Raji (cell line): Measurements from ENCODE around the gene UBE2F.

ENCODE experiments used
- POLR2A ChIP-seq: IDR thresholded peaks from 2 replicates; pipeline ENCODE4 v1.6.1; 2011; ENCODE audit warnings: low read depth, low read length, control low read depth; ENCODE audit not compliant: insufficient read depth

UBE2F gene

GRCh38 chr2:238022594-238023157 lies 55.9 kb downstream of the UBE2F start:
- no peak for TF ChIP-seq POLR2A

DNA sequence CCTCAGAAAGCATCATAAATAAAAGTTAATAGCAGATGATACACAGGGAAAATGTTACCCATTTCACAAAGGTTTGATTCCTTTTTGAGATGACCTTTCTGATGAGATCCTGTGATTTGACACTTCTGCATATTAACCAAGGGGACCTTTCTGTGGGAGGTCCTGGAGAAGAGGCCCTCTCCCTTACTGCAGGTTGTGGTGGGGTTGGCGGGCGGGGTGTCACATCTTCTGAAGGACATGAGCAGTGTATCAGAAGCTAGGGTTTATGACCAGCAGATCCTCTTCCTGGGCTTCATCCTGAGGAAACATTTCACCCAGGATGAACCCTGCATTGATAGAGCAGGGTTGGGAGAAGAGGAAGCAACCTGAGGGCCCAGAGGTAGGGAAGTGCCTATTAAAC lies 56.8 kb downstream of the UBE2F start:
- TF ChIP-seq POLR2A, result no peak

- TF ChIP-seq POLR2A, result no peak
Measured at GRCh38 chr2:238024986-238025385, 58.2 kb downstream of the UBE2F start.

DNA sequence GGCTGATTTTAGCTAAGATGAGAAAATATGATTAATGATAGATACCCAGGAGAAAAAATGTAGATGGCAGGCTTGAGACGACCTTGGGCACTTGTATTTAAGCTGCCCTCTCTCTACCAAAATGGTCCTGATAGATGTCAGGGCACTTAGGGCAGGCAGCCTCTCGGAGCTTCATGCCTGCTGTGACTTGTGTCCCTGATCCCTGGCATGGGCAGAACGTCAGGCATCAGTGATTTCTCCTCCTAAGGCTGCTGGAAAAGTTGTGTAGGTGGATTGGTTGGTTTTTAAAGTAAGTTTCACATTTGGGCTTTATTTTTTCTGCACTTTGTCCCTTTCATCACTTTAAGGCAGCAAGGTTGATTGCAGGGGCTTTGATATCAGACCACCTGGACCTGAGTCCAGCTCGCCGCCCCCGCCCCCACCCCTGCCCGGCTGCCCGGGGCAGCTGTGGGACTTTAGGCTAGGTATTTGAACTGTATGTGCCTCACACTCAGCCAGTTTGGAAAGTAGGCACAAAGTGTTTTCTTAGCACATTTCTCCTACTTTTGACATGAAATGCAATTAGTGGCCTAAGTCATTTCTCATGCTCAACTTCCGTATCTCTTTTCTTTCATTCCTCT lies 59.0 kb downstream of the UBE2F start:
- TF ChIP-seq POLR2A, result no peak

DNA sequence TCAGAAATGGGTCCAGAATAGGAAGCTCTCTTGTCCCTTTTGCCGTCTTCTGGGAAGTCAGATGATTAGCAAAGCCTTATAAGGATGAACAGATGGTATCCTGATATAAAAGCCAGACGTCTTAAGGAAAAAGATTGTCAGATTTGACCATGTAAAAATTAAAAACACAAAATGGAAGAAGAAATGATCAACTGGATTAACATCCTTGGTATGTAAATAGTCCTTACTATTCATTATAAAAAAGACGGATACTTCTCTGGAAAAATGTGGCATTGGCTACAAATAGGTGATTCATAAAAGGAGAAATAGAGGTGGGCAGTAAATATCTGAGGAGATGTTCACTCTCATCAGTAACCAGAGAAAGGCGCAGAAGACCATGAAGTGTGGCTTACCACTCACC lies 60.2 kb downstream of the UBE2F start:
- TF ChIP-seq POLR2A, result no peak

DNA sequence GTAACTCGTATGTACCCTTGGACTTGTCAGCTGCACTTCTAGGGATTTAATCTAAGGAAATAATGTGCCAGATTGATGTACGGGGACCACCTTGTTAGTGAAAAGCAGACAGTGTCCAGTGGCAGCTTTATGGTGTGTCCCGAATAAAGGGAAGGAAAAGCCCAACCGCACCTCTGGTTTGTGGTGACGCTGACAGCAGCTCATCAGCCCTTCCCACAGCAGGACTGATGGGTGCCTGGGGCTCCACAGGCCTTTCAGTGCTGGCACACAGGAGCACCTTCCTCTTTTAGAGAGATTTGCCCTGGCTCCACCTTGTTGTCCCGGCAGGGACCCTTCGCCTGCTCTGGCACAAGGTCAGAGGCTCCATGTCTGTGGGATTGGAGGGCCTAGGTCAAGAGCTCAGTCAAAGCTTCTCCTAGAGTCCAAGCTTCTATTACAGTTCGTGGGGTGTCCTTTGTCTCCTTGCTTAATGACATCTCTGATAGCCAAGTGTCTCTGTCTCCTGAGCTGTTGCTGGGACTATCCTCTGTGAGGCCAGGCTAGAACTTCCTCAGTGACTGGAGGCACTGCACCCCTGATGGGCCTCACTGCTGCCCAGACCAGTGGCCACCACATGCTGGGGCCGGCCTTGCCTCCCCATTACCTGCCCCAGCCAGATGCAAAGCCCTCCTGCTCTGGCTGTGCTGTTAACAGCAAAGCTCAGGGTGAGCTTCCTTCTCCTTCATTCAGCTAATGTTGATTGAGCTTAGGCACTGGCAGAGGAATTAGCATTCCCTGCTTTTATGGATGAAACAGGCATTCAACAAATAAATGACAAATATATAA lies 61.0 kb downstream of the UBE2F start:
- TF ChIP-seq POLR2A, result no peak

DNA sequence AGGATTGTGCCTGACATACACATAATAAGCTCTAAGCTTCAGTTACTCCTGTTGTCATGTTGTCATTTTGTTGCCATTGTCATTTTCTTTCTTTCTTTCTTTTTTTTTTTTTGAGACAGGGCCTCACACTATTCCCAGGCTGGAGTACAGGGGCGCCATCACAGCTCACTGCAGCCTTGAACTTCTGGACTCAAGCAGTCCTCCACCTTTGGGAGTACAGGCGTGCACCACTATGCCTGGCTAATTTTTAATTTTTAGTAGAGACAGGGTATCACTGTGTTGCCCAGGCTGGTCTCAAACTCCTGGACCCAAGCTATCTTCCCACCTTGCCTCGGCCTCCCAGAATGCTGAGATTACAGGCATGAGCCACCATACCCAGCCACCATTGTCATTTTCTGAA lies 63.0 kb downstream of the UBE2F start:
- TF ChIP-seq POLR2A, result no peak

DNA sequence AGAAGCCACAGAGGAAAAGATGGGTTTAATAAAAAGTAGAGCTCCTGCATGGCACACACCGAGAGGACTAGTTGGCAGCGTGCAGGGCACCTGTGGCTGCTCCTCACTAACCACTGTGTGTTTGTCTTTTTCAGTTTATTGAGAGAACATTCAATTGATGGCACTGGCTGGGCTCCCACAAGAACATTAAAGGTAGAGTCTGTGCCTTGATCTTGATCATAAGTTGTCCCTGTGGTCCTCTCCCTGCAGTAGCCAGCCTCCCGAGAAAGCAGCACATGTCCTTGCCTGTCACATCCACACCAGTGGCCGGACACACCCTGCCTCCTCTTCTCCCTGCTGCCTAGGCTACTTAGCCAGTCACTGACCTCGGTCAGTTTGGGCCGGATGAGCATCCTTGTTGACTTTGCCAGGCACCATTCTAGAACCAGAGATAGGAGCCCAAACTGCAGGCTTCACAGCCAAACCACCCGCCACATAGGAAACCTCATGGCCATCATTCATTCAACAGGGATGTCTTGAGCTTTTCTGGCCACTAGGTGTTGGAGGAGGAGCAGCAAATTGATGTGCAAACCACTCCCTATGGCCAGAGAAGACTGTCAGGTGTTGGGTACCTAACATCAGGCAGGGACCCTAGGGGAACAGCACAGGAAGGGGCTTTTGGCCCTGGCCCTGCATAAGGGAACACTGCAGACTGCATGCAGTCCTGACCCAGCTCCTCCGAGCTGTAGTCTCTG lies 63.8 kb downstream of the UBE2F start:
- TF ChIP-seq POLR2A, result no peak

- TF ChIP-seq POLR2A, result no peak
Measured at GRCh38 chr2:238031751-238032150, 64.9 kb downstream of the UBE2F start.

- no peak for TF ChIP-seq POLR2A
Measured at GRCh38 chr2:238032755-238033337, 66.0 kb downstream of the UBE2F start.

- no peak for TF ChIP-seq POLR2A
Measured at GRCh38 chr2:238038203-238038602, 71.4 kb downstream of the UBE2F start.

GRCh38 chr2:238039151-238039550 lies 72.3 kb downstream of the UBE2F start:
- no peak for TF ChIP-seq POLR2A

- TF ChIP-seq POLR2A, result no peak
Measured at GRCh38 chr2:238039985-238040384, 73.2 kb downstream of the UBE2F start.

GRCh38 chr2:238040918-238041317 lies 74.1 kb downstream of the UBE2F start:
- TF ChIP-seq POLR2A, result no peak

DNA sequence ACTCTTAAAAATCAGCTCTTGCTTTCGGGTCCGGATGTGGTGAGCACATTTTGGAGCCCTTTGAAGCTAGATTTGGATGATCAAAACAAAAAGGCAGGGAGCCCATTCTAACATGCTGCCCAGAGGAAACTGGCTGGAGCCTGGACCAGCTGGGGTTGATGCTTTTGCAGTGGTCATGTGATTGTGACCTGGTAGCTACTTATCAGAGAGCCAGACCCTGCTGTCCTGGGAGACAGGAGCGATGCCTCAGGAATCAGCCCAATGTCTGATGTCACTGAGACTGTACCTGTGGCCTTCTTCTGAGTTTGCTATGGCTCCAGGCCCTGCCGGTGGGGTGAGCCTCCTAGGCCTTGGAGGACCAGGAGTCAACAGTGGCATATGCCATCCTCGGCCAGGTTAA lies 75.3 kb downstream of the UBE2F start:
- TF ChIP-seq POLR2A, result no peak
